Central memory CD8-positive, alpha-beta T cell (primary cell): ENCODE results near the gene LARP1.
A peak's percentile ranks its signal among the peaks of the same experiment; 100 is the strongest.

Experiments
- ATAC-seq: fragments of 150-1000 bp; cut with Tn5 transposase; replicated peaks from 2 replicates; pipeline ENCODE4 v1.10.0; 2022; ENCODE audit warnings: mild to moderate bottlenecking, moderate FRiP score, moderate number of reproducible peaks; ENCODE audit not compliant: poor library complexity, severe bottlenecking; ENCODE audit errors: extremely low read depth
- DNase-seq, 2 donors: peaks; one replicate each; pipeline ENCODE4 v3.0.0; 2021; ENCODE audit warnings: low spot score in 2 of 2
- H3K27ac Mint-ChIP-seq: one replicate; pipeline ENCODE4 v1.8.0; 2022; ENCODE audit warnings: low read depth, mild to moderate bottlenecking, moderate library complexity, mixed read lengths
- H3K27me3 Mint-ChIP-seq: one replicate; pipeline ENCODE4 v1.8.0; 2022; ENCODE audit warnings: mixed read lengths
- H3K36me3 Mint-ChIP-seq: one replicate; pipeline ENCODE4 v1.8.0; 2022; ENCODE audit warnings: mild to moderate bottlenecking, moderate library complexity, mixed read lengths; ENCODE audit not compliant: insufficient read depth
- H3K4me1 Mint-ChIP-seq: one replicate; pipeline ENCODE4 v1.8.0; 2022; ENCODE audit warnings: mixed read lengths
- H3K4me3 Mint-ChIP-seq: one replicate; pipeline ENCODE4 v1.8.0; 2022; ENCODE audit warnings: mild to moderate bottlenecking, moderate library complexity, mixed read lengths
- H3K9me3 Mint-ChIP-seq: one replicate; pipeline ENCODE4 v1.8.0; 2022; ENCODE audit warnings: mixed read lengths

Gene LARP1

GRCh38 chr5:154849791-154850201 lies 94.6 kb downstream of the LARP1 start:
- Mint-ChIP-seq H3K36me3 (no peaks in the 10 kb centered on the region), H3K4me1 (no peaks in the 10 kb centered on the region), H3K27ac (no peak overlapping the region), H3K27me3 (no peaks in the 10 kb centered on the region), H3K4me3 (no peak overlapping the region), H3K9me3 (no peaks in the 10 kb centered on the region)
- DNase-seq (no peak), ATAC-seq (no peak)

GRCh38 chr5:154850255-154851062 lies 95.3 kb downstream of the LARP1 start, which contains the start of gene FAXDC2:
Gene FAXDC2 (minus strand): TSS chr5:154850603. CDS start chr5:154838178, 12,425 bp downstream.
- no peak for DNase-seq
- H3K27ac Mint-ChIP-seq = no peak within 1 kb of the TSS
- H3K4me1 Mint-ChIP-seq = no peaks in the 10 kb centered on the region
- H3K36me3 Mint-ChIP-seq = no peaks in the 10 kb centered on the region
- ATAC-seq = no peak
- H3K4me3 Mint-ChIP-seq = no peak within 1 kb of the TSS
- H3K9me3 Mint-ChIP-seq = no peaks in the 10 kb centered on the region
- no peaks in the 10 kb centered on the region for H3K27me3 Mint-ChIP-seq

- Mint-ChIP-seq H3K27me3 (no peaks in the 10 kb centered on the region), H3K27ac (no peak overlapping the region), H3K36me3 (no peaks in the 10 kb centered on the region), H3K4me1 (no peaks in the 10 kb centered on the region), H3K9me3 (no peaks in the 10 kb centered on the region), H3K4me3 (no peak overlapping the region)
- DNase-seq = no peak
- ATAC-seq = no peak
Measured at GRCh38 chr5:154851351-154851750, 96.2 kb downstream of the LARP1 start.

GRCh38 chr5:154857530-154858296 lies 102.5 kb downstream of the LARP1 start:
- Mint-ChIP-seq H3K9me3 (no peaks in the 10 kb centered on the region), H3K4me3 (peak overlapping the region; percentile 93), H3K27me3 (no peaks in the 10 kb centered on the region), H3K27ac (peak overlapping the region; percentile 98), H3K36me3 (peaks cover 30% of the 10 kb centered on the region), H3K4me1 (peaks cover 42% of the 10 kb centered on the region)
- ATAC-seq (peak; percentile 59), DNase-seq (peak; percentile 78 to 84)

GRCh38 chr5:154858297-154858971 lies 103.3 kb downstream of the LARP1 start, which contains the start of gene CNOT8:
Gene CNOT8 (plus strand): TSS chr5:154858627. CDS start chr5:154863279, 4,652 bp downstream.
- Mint-ChIP-seq H3K9me3 (no peaks in the 10 kb centered on the region), H3K36me3 (peaks cover 36% of the 10 kb centered on the region), H3K4me3 (peak within 1 kb of the TSS; percentile 93), H3K27me3 (no peaks in the 10 kb centered on the region), H3K4me1 (peaks cover 49% of the 10 kb centered on the region), H3K27ac (peak within 1 kb of the TSS; percentile 98)
- ATAC-seq (peak; percentile 80), DNase-seq (peak; percentile 96)

- DNase-seq = no peak
- ATAC-seq = no peak
- H3K9me3 Mint-ChIP-seq = no peaks in the 10 kb centered on the region
- peaks cover 38% of the 10 kb centered on the region for H3K36me3 Mint-ChIP-seq
- H3K4me3 Mint-ChIP-seq = peak overlapping the region; percentile 93
- H3K4me1 Mint-ChIP-seq = peaks cover 50% of the 10 kb centered on the region
- no peaks in the 10 kb centered on the region for H3K27me3 Mint-ChIP-seq
- H3K27ac Mint-ChIP-seq = peak overlapping the region; percentile 98
Measured at GRCh38 chr5:154858972-154859871, 104.0 kb downstream of the LARP1 start.

- Mint-ChIP-seq H3K27ac (peak overlapping the region; percentile 98), H3K27me3 (no peaks in the 10 kb centered on the region), H3K4me1 (peaks cover 55% of the 10 kb centered on the region), H3K9me3 (no peaks in the 10 kb centered on the region), H3K36me3 (peaks cover 44% of the 10 kb centered on the region), H3K4me3 (peak overlapping the region; percentile 93)
- DNase-seq = no peak
- ATAC-seq = no peak
Measured at GRCh38 chr5:154860123-154860522, 104.9 kb downstream of the LARP1 start.

- Mint-ChIP-seq H3K9me3 (no peaks in the 10 kb centered on the region), H3K36me3 (peaks cover 50% of the 10 kb centered on the region), H3K27me3 (no peaks in the 10 kb centered on the region), H3K27ac (peak overlapping the region; percentile 98), H3K4me3 (peak overlapping the region; percentile 93), H3K4me1 (peaks cover 55% of the 10 kb centered on the region)
- ATAC-seq (no peak), DNase-seq (no peak)
Measured at GRCh38 chr5:154860765-154861164, 105.6 kb downstream of the LARP1 start.

- DNase-seq = no peak
- no peaks in the 10 kb centered on the region for H3K27me3 Mint-ChIP-seq
- peak overlapping the region; percentile 93 for H3K4me3 Mint-ChIP-seq
- peaks cover 52% of the 10 kb centered on the region for H3K4me1 Mint-ChIP-seq
- H3K9me3 Mint-ChIP-seq = no peaks in the 10 kb centered on the region
- H3K36me3 Mint-ChIP-seq = peaks cover 59% of the 10 kb centered on the region
- H3K27ac Mint-ChIP-seq = peak overlapping the region; percentile 76
- no peak for ATAC-seq
Measured at GRCh38 chr5:154861946-154862345, 106.8 kb downstream of the LARP1 start.

GRCh38 chr5:154862766-154863165 lies 107.6 kb downstream of the LARP1 start:
- Mint-ChIP-seq H3K9me3 (no peaks in the 10 kb centered on the region), H3K27ac (no peak overlapping the region), H3K27me3 (no peaks in the 10 kb centered on the region), H3K4me1 (peaks cover 48% of the 10 kb centered on the region), H3K36me3 (peaks cover 60% of the 10 kb centered on the region), H3K4me3 (peak overlapping the region; percentile 93)
- ATAC-seq = no peak
- no peak for DNase-seq

- DNase-seq (no peak), ATAC-seq (no peak)
- Mint-ChIP-seq H3K4me1 (peaks cover 45% of the 10 kb centered on the region), H3K27ac (no peak overlapping the region), H3K9me3 (no peaks in the 10 kb centered on the region), H3K27me3 (no peaks in the 10 kb centered on the region), H3K36me3 (peaks cover 54% of the 10 kb centered on the region), H3K4me3 (no peak overlapping the region)
Measured at GRCh38 chr5:154863291-154864080, 108.3 kb downstream of the LARP1 start.
